Neural cell (in vitro differentiated cells): ENCODE measurements around the gene ASXL1. TPM values are rescaled to one million over a fixed set of nuclear protein-coding genes. Genes with fewer than 3 reads are reported as not detected.

Experiments used
- H2AFZ ChIP-seq: fragments of 200-600, 300-800 bp; sonication (generic), shearing (Covaris generic); 2 replicates; pipeline ENCODE4 v1.6.0; 2014; ENCODE audit warnings: low read depth, mild to moderate bottlenecking, antibody characterized with exemption, low read length, moderate library complexity
- H3F3A ChIP-seq: fragments of 200-600 bp; shearing (Covaris generic); 2 replicates; pipeline ENCODE4 v1.6.1; 2016; ENCODE audit warnings: mild to moderate bottlenecking, moderate library complexity, mixed read lengths, antibody characterized with exemption, low read length; ENCODE audit not compliant: insufficient read depth, poor library complexity, severe bottlenecking
- H3K27ac ChIP-seq: fragments of 200-600, 300-800 bp; sonication (generic), shearing (Covaris generic); 2 replicates; pipeline ENCODE4 v1.5.1; 2014; ENCODE audit warnings: mild to moderate bottlenecking, low read length, moderate library complexity
- H3K27me3 ChIP-seq: fragments of 300-800, 200-600 bp; sonication (generic), shearing (Covaris generic); 2 replicates; pipeline ENCODE4 v1.6.0; 2014; ENCODE audit warnings: mild to moderate bottlenecking, low read depth, low read length, moderate library complexity; ENCODE audit not compliant: insufficient read depth
- H3K36me3 ChIP-seq: fragments of 300-800, 200-600 bp; sonication (generic), shearing (Covaris generic); 2 replicates; pipeline ENCODE4 v1.5.1; 2014; ENCODE audit warnings: mild to moderate bottlenecking, antibody characterized with exemption, low read length, moderate library complexity; ENCODE audit not compliant: insufficient read depth
- H3K4me2 ChIP-seq: fragments of 300-800, 200-600 bp; sonication (generic), shearing (Covaris generic); 2 replicates; pipeline ENCODE4 v1.6.0; 2014; ENCODE audit warnings: mild to moderate bottlenecking, low read length
- H3K4me3 ChIP-seq: fragments of 300-800, 200-600 bp; sonication (generic), shearing (Covaris generic); 2 replicates; pipeline ENCODE4 v1.5.1; 2014; ENCODE audit warnings: mild to moderate bottlenecking, low read length, moderate library complexity
- H3K79me2 ChIP-seq: fragments of 200-600 bp; shearing (Covaris generic); replicated peaks from 2 replicates; pipeline ENCODE4 v1.6.0; 2014; ENCODE audit warnings: mild to moderate bottlenecking, low read length, moderate library complexity; ENCODE audit not compliant: insufficient read depth
- H3K9ac ChIP-seq: fragments of 300-800, 200-600 bp; sonication (generic), shearing (Covaris generic); 2 replicates; pipeline ENCODE4 v1.6.1; 2016; ENCODE audit warnings: mild to moderate bottlenecking, low read length, mixed read lengths
- H3K9me2 ChIP-seq: fragments of 200-600 bp; shearing (Covaris generic); 2 replicates; pipeline ENCODE4 v1.6.1; 2016; ENCODE audit warnings: mild to moderate bottlenecking, low read length, mixed read lengths; ENCODE audit not compliant: insufficient read depth
- H3K9me3 ChIP-seq: fragments of 200-600, 300-800 bp; sonication (generic), shearing (Covaris generic); 2 replicates; pipeline ENCODE4 v1.6.1; 2016; ENCODE audit warnings: mild to moderate bottlenecking, mixed run types, low read length, moderate library complexity, mixed read lengths
- H4K20me1 ChIP-seq: fragments of 200-600 bp; shearing (Covaris generic); 2 replicates; pipeline ENCODE4 v1.6.1; 2016; ENCODE audit warnings: mild to moderate bottlenecking, mixed run types; ENCODE audit not compliant: insufficient read depth
- EP300 ChIP-seq: fragments of 450-650 bp; conservative IDR thresholded peaks from 2 replicates; pipeline ENCODE4 v1.6.1; 2014; ENCODE audit warnings: antibody characterized with exemption, mild to moderate bottlenecking, moderate library complexity; ENCODE audit not compliant: poor library complexity, severe bottlenecking
- EZH2 ChIP-seq: fragments of 200-600, 300-800 bp; shearing (Covaris generic), sonication (generic); IDR thresholded peaks from 2 replicates; pipeline ENCODE4 v1.6.1; 2014; ENCODE audit warnings: antibody characterized with exemption, low read length, borderline replicate concordance, mild to moderate bottlenecking; ENCODE audit not compliant: insufficient read depth, poor library complexity, severe bottlenecking
- MXI1 ChIP-seq: fragments of 450-650 bp; conservative IDR thresholded peaks from 2 replicates; pipeline ENCODE4 v1.6.1; 2014; ENCODE audit warnings: antibody characterized with exemption, mild to moderate bottlenecking; ENCODE audit not compliant: poor library complexity, severe bottlenecking
- POLR2AphosphoS5 ChIP-seq: IDR thresholded peaks from 2 replicates; pipeline ENCODE4 v1.6.1; 2012
- RAD21 ChIP-seq: fragments of 450-650 bp; conservative IDR thresholded peaks from 2 replicates; pipeline ENCODE4 v1.6.1; 2014; ENCODE audit warnings: antibody characterized with exemption, mild to moderate bottlenecking, moderate library complexity
- SMC3 ChIP-seq: fragments of 450-650 bp; conservative IDR thresholded peaks from 2 replicates; pipeline ENCODE4 v1.6.1; 2014; ENCODE audit warnings: antibody characterized with exemption, mild to moderate bottlenecking, moderate library complexity; ENCODE audit not compliant: poor library complexity
- TAF1 ChIP-seq: IDR thresholded peaks from 2 replicates; pipeline ENCODE4 v1.6.1; 2012; ENCODE audit warnings: low read depth
- polyA plus RNA-seq: library from polyadenylated mRNA; depleted of rRNA; stranded (reverse); fragments of >200 nt; gene quantifications from 2 replicates; pipeline ENCODE4 v1.2.3, GENCODE V29; 2014
- TF ChIP-seq, protein P1 (sequence below): fragments of 450-650 bp; IDR thresholded peaks from 2 replicates; pipeline ENCODE4 v1.5.1; 2014; ENCODE audit warnings: antibody characterized with exemption, mild to moderate bottlenecking, moderate library complexity; ENCODE audit not compliant: poor library complexity, severe bottlenecking
- TF ChIP-seq, protein P2 (sequence below): IDR thresholded peaks from 2 replicates; pipeline ENCODE4 v1.6.1; 2012; ENCODE audit warnings: borderline replicate concordance

Gene ASXL1
- polyA plus RNA-seq, 1 donor from 2014 or later: 45.9 TPM

DNA sequence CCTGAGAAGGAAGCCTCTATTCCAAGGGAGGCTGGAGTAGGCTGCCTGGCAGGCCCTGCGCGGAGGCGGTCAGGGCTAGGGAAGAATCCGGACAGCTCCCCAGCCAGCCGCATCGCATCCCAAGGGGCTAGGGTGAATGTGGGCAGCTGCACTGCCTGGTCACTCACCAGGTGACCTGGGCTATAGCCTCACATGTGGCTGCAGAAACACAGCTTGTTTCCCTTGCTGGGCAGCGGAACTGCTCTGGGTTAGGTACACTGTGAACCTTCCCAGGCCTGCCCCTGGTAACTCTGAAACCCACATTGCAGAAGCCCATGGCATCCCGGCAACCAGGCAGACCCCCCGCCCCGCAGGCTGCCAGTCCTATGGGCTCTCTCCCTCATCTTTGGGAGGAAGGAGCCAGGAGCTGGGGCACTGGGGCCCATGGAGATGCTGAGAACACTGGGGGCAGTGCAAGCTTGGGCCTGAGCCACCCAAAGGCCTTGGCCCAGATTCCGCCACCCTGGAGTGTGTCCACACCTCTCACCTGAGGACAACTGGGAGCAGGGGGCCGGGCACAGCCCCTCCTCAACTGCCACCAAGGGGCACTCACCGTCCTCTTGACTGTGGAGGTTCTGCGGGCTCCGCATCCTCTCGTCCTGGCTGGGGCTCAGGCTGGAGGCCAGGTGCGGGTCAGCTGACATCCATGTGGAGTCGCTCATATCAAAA, 116.0 kb downstream of the ASXL1 start:
- no peak overlapping the region for H2AFZ ChIP-seq
- H3K36me3 ChIP-seq: peaks cover 4% of the 10 kb centered on the region
- H3K27ac ChIP-seq: no peak overlapping the region
- H3F3A ChIP-seq: no peaks in the 10 kb centered on the region
- no peaks in the 10 kb centered on the region for H3K9me2 ChIP-seq
- TF ChIP-seq EP300 (no peak), MXI1 (no peak), RAD21 (no peak), POLR2AphosphoS5 (no peak), SMC3 (no peak), TAF1 (no peak), EZH2 (no peak)
- TF ChIP-seq, protein P1, sequence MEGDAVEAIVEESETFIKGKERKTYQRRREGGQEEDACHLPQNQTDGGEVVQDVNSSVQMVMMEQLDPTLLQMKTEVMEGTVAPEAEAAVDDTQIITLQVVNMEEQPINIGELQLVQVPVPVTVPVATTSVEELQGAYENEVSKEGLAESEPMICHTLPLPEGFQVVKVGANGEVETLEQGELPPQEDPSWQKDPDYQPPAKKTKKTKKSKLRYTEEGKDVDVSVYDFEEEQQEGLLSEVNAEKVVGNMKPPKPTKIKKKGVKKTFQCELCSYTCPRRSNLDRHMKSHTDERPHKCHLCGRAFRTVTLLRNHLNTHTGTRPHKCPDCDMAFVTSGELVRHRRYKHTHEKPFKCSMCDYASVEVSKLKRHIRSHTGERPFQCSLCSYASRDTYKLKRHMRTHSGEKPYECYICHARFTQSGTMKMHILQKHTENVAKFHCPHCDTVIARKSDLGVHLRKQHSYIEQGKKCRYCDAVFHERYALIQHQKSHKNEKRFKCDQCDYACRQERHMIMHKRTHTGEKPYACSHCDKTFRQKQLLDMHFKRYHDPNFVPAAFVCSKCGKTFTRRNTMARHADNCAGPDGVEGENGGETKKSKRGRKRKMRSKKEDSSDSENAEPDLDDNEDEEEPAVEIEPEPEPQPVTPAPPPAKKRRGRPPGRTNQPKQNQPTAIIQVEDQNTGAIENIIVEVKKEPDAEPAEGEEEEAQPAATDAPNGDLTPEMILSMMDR: no peak
- TF ChIP-seq, protein P2, sequence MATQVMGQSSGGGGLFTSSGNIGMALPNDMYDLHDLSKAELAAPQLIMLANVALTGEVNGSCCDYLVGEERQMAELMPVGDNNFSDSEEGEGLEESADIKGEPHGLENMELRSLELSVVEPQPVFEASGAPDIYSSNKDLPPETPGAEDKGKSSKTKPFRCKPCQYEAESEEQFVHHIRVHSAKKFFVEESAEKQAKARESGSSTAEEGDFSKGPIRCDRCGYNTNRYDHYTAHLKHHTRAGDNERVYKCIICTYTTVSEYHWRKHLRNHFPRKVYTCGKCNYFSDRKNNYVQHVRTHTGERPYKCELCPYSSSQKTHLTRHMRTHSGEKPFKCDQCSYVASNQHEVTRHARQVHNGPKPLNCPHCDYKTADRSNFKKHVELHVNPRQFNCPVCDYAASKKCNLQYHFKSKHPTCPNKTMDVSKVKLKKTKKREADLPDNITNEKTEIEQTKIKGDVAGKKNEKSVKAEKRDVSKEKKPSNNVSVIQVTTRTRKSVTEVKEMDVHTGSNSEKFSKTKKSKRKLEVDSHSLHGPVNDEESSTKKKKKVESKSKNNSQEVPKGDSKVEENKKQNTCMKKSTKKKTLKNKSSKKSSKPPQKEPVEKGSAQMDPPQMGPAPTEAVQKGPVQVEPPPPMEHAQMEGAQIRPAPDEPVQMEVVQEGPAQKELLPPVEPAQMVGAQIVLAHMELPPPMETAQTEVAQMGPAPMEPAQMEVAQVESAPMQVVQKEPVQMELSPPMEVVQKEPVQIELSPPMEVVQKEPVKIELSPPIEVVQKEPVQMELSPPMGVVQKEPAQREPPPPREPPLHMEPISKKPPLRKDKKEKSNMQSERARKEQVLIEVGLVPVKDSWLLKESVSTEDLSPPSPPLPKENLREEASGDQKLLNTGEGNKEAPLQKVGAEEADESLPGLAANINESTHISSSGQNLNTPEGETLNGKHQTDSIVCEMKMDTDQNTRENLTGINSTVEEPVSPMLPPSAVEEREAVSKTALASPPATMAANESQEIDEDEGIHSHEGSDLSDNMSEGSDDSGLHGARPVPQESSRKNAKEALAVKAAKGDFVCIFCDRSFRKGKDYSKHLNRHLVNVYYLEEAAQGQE: no peak
- peaks cover 78% of the 10 kb centered on the region for H3K79me2 ChIP-seq
- H3K27me3 ChIP-seq: no peaks in the 10 kb centered on the region
- no peaks in the 10 kb centered on the region for H3K9me3 ChIP-seq
- peak overlapping the region; percentile 45 for H3K9ac ChIP-seq
- no peak overlapping the region for H3K4me3 ChIP-seq
- H3K4me2 ChIP-seq: no peak overlapping the region
- peaks cover 91% of the 10 kb centered on the region for H4K20me1 ChIP-seq

DNA sequence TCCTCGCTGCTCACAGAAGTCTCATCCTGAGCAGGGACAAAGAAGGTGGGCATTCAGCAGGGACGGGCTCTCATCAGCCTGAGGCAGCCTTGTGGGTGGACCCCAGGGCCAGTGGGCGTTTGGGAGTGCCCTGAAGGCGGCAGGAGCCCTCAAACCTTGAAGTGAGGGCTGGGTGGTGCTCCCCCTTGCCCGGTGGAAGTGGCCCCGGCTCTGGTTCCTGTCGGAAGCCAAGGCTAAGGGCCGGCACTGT, 116.5 kb downstream of the ASXL1 start:
- H3K36me3 ChIP-seq: peaks cover 4% of the 10 kb centered on the region
- H3K4me3 ChIP-seq: peak overlapping the region; percentile 55
- peaks cover 83% of the 10 kb centered on the region for H3K79me2 ChIP-seq

More for the DNA sequence above, 116.5 kb downstream of the ASXL1 start:
- Histone ChIP-seq H3K27me3 (no peaks in the 10 kb centered on the region), H3K27ac (no peak overlapping the region), H3F3A (no peaks in the 10 kb centered on the region), H3K9me2 (no peaks in the 10 kb centered on the region), H3K9ac (peak overlapping the region; percentile 45), H3K9me3 (no peaks in the 10 kb centered on the region), H3K4me2 (no peak overlapping the region), H2AFZ (no peak overlapping the region), H4K20me1 (peaks cover 96% of the 10 kb centered on the region)
- TF ChIP-seq RAD21: no peak
- no peak for TF ChIP-seq TAF1
- TF ChIP-seq, protein P1: no peak
- TF ChIP-seq EP300: no peak
- no peak for TF ChIP-seq MXI1
- TF ChIP-seq, protein P2: no peak
- TF ChIP-seq EZH2: no peak
- TF ChIP-seq POLR2AphosphoS5: no peak
- no peak for TF ChIP-seq SMC3
